Heart left ventricle (tissue), 13 donors: ENCODE results near the gene COPE.

Source experiments
- POLR2A ChIP-seq, 2 donors: fragments of 450-650 bp; IDR thresholded peaks; one replicate each; pipeline ENCODE4 v1.6.1; 2017; ENCODE audit warnings: antibody characterized with exemption in 2 of 2, mild to moderate bottlenecking in 2 of 2, moderate library complexity in 2 of 2
- TF ChIP-seq, protein P1 (sequence below), 12 donors: fragments of 200-600 bp; sonication (generic) in 4 of 12; IDR thresholded peaks; one replicate each; pipeline versions ENCODE4 v1.5.0 to v1.8.0; 2018 to 2022; ENCODE audit warnings: antibody characterized with exemption in 12 of 12, mild to moderate bottlenecking in 5 of 12
- donor health status: ischemic (EF 13 %, LVEDD 7.1; RV severe dilation, severe dysfunction).
- donor health status: DM: no; HTN: yes; CAD: no.
- donor health status: DM: no; HTN: no; CAD: no.
- donor health status: ischemic (EF 25% LVEDD 6.9; RV normal size, moderate dysfunction).
- donor health status: ischemic (EF 25% LVEDD 5.7; RV mildly dilated, moderate dysfunction).
- donor health status: ischemic (EF 35%, LVEDD 5.7; RV mildly dilated, moderate dysfunction).
- donor health status: nonischemic (EF 11% LVEDD 7.7; RV severe dilation, severe dysfunction).
- donor health status: DM: yes; HTN: yes; CAD: no.
- donor health status: PGD.
- donor health status: ischemic (EF 29% LVEDD 5.4; RV normal size, mild dysfunction).
- donor health status: nonischemic (EF 23%, LVEDD 6.1; RV moderate dilation, normal function).

DNA sequence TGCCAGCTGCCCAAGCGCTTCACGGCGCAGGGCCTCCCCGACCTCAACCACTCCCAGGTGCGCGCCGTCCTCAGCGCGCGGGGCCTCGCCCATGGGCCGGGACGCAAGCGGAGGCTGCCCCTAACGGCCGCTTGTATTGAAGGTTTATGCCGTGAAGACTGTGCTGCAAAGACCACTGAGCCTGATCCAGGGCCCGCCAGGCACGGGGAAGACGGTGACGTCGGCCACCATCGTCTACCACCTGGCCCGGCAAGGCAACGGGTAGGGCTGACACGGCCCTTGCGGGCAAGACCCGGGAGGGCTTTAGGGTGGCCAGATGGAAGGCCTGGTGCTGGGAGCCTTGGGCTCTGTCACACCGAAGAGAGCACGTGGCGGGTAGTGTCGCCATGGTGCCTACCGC lies 64.2 kb downstream of the COPE start:
- TF ChIP-seq, protein P1, sequence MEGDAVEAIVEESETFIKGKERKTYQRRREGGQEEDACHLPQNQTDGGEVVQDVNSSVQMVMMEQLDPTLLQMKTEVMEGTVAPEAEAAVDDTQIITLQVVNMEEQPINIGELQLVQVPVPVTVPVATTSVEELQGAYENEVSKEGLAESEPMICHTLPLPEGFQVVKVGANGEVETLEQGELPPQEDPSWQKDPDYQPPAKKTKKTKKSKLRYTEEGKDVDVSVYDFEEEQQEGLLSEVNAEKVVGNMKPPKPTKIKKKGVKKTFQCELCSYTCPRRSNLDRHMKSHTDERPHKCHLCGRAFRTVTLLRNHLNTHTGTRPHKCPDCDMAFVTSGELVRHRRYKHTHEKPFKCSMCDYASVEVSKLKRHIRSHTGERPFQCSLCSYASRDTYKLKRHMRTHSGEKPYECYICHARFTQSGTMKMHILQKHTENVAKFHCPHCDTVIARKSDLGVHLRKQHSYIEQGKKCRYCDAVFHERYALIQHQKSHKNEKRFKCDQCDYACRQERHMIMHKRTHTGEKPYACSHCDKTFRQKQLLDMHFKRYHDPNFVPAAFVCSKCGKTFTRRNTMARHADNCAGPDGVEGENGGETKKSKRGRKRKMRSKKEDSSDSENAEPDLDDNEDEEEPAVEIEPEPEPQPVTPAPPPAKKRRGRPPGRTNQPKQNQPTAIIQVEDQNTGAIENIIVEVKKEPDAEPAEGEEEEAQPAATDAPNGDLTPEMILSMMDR (IDR thresholded peaks at IDR 0.05), result no peak
- TF ChIP-seq POLR2A (IDR thresholded peaks at IDR 0.05), result no peak
